Panc1 (cell line): ENCODE results near the gene SH3D19. TPM values are rescaled to one million over a fixed set of nuclear protein-coding genes. Genes with fewer than 3 reads are reported as not detected.

Experiments used
- ATAC-seq: fragments of 200-7000 bp; cut with Tn5 transposase; 2 replicates; pipeline ENCODE4 v1.9.1; 2020; ENCODE audit warnings: mild to moderate bottlenecking, moderate library complexity
- BruUV-seq: library from RNA; stranded (reverse); fragments of 400-500 nt; replicated peaks from 2 replicates; lab custom pipeline; 2021; lab: Mats Ljungman, UMichigan
- CTCF ChIA-PET: fragments of 300-600 bp; sonication (Branson Sonifier 250); formaldehyde crosslinking; loops from one replicate; lab custom pipeline; 2022; ENCODE audit warnings: antibody characterized with exemption; lab: Charles Lee
- POLR2A ChIA-PET: fragments of 300-600 bp; sonication (Branson Sonifier 250); formaldehyde crosslinking; loops from one replicate; lab custom pipeline; 2022; ENCODE audit warnings: antibody characterized with exemption; lab: Charles Lee
- DNase-seq: peaks from one replicate; pipeline ENCODE4 v3.0.0-alpha.2; 2010; ENCODE audit warnings: low read depth, low spot score
- H3K27ac ChIP-seq: 2 replicates; pipeline ENCODE4 v1.5.1; 2011; ENCODE audit warnings: mild to moderate bottlenecking, low read length, inconsistent platforms
- H3K27me3 ChIP-seq: fragments of 200-500 bp; sonication (Bioruptor generic); 2 replicates; pipeline ENCODE4 v1.6.0; 2014; ENCODE audit warnings: low read length, inconsistent platforms; ENCODE audit not compliant: control insufficient read depth, insufficient read depth
- H3K36me3 ChIP-seq: fragments of 200-500 bp; sonication (Bioruptor generic); 2 replicates; pipeline ENCODE4 v1.5.1; 2014; ENCODE audit warnings: inconsistent platforms, mild to moderate bottlenecking, low read length, moderate library complexity; ENCODE audit not compliant: control insufficient read depth, insufficient read depth
- H3K4me1 ChIP-seq: 2 replicates; pipeline ENCODE4 v1.5.1; 2011; ENCODE audit warnings: inconsistent platforms, mild to moderate bottlenecking, low read length, moderate library complexity; ENCODE audit not compliant: control insufficient read depth, insufficient read depth
- H3K4me3 ChIP-seq, 2 experiments: 2 replicates each; pipeline ENCODE4 v1.5.1; 2011 to 2012; ENCODE audit warnings: low read depth in 2 of 2, low read length in 2 of 2, mild to moderate bottlenecking in 2 of 2, inconsistent platforms in 1 of 2, moderate library complexity in 1 of 2
- H3K9me3 ChIP-seq: fragments of 200-500 bp; sonication (Bioruptor generic); 2 replicates; pipeline ENCODE4 v1.5.1; 2014; ENCODE audit warnings: low read depth, mild to moderate bottlenecking, inconsistent platforms, low read length, moderate library complexity; ENCODE audit not compliant: control insufficient read depth, insufficient read depth
- CTCF ChIP-seq: fragments of 450-650 bp; IDR thresholded peaks from 2 replicates; pipeline ENCODE4 v1.5.1; 2017; ENCODE audit warnings: mild to moderate bottlenecking
- POLR2AphosphoS5 ChIP-seq: IDR thresholded peaks from 2 replicates; pipeline ENCODE4 v1.6.1; 2012; ENCODE audit warnings: mild to moderate bottlenecking, low read depth, low read length, moderate library complexity
- REST ChIP-seq, 2 experiments: IDR thresholded peaks; 2 replicates each; pipeline ENCODE4 v1.6.1; 2011 to 2012; ENCODE audit warnings: low read depth in 2 of 2, control low read depth in 1 of 2, low read length in 1 of 2, mild to moderate bottlenecking in 1 of 2, moderate library complexity in 1 of 2; ENCODE audit not compliant: insufficient read depth in 1 of 2
- SIN3A ChIP-seq: IDR thresholded peaks from 2 replicates; pipeline ENCODE4 v1.6.1; 2012; ENCODE audit warnings: low read depth, mild to moderate bottlenecking, low read length, moderate library complexity, borderline replicate concordance; ENCODE audit not compliant: insufficient read depth
- TCF7L2 ChIP-seq: IDR thresholded peaks from 2 replicates; pipeline ENCODE4 v1.6.1; 2011; ENCODE audit warnings: mild to moderate bottlenecking, low read depth, low read length, inconsistent platforms
- in situ Hi-C: cut with HindIII; loops from 2 replicates; pipeline ENCODE4 v1.10.0; 2016; ENCODE audit warnings: low sequenced_read_pairs, low pct_unique_long_range_greater_than_20kb
- intact Hi-C: fragments of 100-400 bp; cut with micrococcal nuclease; formaldehyde crosslinking; loops from one replicate; pipeline ENCODE4 v1.10.0; 2022; ENCODE audit not compliant: unreplicated experiment
- total RNA-seq: library from RNA; stranded (reverse); gene quantifications from one replicate; pipeline ENCODE4 v1.2.1, GENCODE V29; 2021; ENCODE audit not compliant: unreplicated experiment

SH3D19 gene
- total RNA-seq, 1 experiment from 2014 or later, result 19.8 TPM

- ChIA-PET CTCF (no interaction called here), POLR2A (no interaction called here)
- Histone ChIP-seq H3K27ac (no peak overlapping the region), H3K4me1 (no peaks in the 10 kb centered on the region), H3K9me3 (no peaks in the 10 kb centered on the region), H3K27me3 (no peaks in the 10 kb centered on the region), H3K4me3 (no peak overlapping the region), H3K36me3 (no peaks in the 10 kb centered on the region)
- no peak for ATAC-seq
- TF ChIP-seq TCF7L2 (no peak), CTCF (no peak), POLR2AphosphoS5 (no peak), REST (IDR thresholded peaks at IDR 0.05; ENCODE audit: insufficient read depth in 1 of 2, low read depth in 2 of 2, low read length in 1 of 2) (no peak), SIN3A (no peak)
- no TSS peak for BruUV-seq
- in situ Hi-C loops, result no loop called here
- intact Hi-C loops, result no loop called here
- DNase-seq, result no peak
Measured at GRCh38 chr4:151158979-151159378, 166.4 kb downstream of the SH3D19 start.

- ATAC-seq (no peak), DNase-seq (no peak)
- no TSS peak for BruUV-seq
- Histone ChIP-seq H3K4me1 (no peaks in the 10 kb centered on the region), H3K36me3 (no peaks in the 10 kb centered on the region), H3K27ac (no peak overlapping the region), H3K27me3 (no peaks in the 10 kb centered on the region), H3K9me3 (no peaks in the 10 kb centered on the region), H3K4me3 (no peak overlapping the region)
- in situ Hi-C loops (no loop called here), intact Hi-C loops (no loop called here)
- ChIA-PET POLR2A (no interaction called here), CTCF (interaction anchor here (0.6 kb wide), 1 partner anchor 41 kb away, joined by 3 read pairs; no protein-coding TSS in a partner anchor)
- TF ChIP-seq CTCF (no peak), POLR2AphosphoS5 (no peak), SIN3A (no peak), TCF7L2 (no peak), REST (IDR thresholded peaks at IDR 0.05; ENCODE audit: insufficient read depth in 1 of 2, low read depth in 2 of 2, low read length in 1 of 2) (no peak)
Measured at GRCh38 chr4:151157543-151157942, 167.9 kb downstream of the SH3D19 start.
